ENCODE data around the gene ARHGAP44. TPM values are rescaled to one million over a fixed set of nuclear protein-coding genes. Genes with fewer than 3 reads are reported as not detected.

The ARHGAP44 gene
- total and polyA plus RNA-seq, 2 of the 8 experiments (the other 6 are each of a cell fraction or from before 2014, with no cell fraction given): 6.2 to 22.2 TPM

DNA sequence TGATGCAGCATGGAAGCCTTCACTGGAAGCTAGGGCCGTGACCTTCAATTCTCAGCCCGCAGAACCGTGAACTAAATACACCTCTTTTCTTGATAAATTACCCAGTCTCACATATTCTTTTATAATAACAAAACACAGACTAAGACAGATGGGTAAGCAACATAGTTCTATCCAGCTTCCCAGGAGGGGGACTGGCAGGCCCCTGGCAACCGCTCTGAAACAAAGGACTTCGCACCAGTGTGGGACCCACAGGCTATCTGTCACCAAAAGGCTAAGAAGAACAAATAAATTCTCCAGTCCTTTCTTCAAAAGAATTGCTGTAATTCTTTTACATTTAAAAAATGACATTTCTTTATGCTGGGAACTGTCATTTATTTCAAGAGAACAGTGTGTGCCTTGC lies 209.6 kb downstream of the ARHGAP44 start (continued):
- TF ChIP-seq SAP30 (IDR thresholded peaks at IDR 0.05; ENCODE audit: insufficient read depth, insufficient replicate concordance, low read length) (no peak), CBX8 (IDR thresholded peaks at IDR 0.05; ENCODE audit: borderline replicate concordance, low read depth, low read length) (no peak), RBBP5 (IDR thresholded peaks at IDR 0.05; ENCODE audit: borderline replicate concordance, low read depth, low read length) (no peak)

All from H1 (cell line).